WI38 (cell line): Measurements from ENCODE around the gene MEF2C.

Source experiments
- H3K4me3 ChIP-seq: 2 replicates; pipeline ENCODE4 v1.5.1; 2011; ENCODE audit warnings: low read depth, mild to moderate bottlenecking, control low read depth, low read length
- TF ChIP-seq, protein P1 (sequence below): IDR thresholded peaks from 2 replicates; pipeline ENCODE4 v1.5.1; 2012; ENCODE audit warnings: low read depth, mild to moderate bottlenecking, control low read depth, low read length

MEF2C gene

DNA sequence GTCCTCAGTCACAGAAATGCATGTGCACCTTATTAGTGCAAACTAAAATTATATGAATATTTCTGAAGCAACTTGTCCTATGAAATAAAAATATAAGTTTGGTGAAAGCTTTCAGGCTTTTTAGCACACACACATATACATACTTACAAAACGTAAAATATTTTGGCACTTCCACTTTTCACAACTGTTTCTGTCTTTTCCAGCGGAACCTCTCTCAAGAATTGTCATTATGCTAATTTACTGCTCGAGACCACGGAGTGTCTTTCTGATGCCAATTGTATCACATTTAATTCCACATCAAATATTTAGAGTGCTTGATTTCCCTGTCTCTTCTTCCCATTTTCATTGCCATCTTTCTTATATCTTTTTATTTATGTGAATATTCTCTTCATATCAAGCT is 100.4 kb downstream of the MEF2C start:
- TF ChIP-seq, protein P1, sequence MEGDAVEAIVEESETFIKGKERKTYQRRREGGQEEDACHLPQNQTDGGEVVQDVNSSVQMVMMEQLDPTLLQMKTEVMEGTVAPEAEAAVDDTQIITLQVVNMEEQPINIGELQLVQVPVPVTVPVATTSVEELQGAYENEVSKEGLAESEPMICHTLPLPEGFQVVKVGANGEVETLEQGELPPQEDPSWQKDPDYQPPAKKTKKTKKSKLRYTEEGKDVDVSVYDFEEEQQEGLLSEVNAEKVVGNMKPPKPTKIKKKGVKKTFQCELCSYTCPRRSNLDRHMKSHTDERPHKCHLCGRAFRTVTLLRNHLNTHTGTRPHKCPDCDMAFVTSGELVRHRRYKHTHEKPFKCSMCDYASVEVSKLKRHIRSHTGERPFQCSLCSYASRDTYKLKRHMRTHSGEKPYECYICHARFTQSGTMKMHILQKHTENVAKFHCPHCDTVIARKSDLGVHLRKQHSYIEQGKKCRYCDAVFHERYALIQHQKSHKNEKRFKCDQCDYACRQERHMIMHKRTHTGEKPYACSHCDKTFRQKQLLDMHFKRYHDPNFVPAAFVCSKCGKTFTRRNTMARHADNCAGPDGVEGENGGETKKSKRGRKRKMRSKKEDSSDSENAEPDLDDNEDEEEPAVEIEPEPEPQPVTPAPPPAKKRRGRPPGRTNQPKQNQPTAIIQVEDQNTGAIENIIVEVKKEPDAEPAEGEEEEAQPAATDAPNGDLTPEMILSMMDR, result no peak
- no peak overlapping the region for H3K4me3 ChIP-seq

DNA sequence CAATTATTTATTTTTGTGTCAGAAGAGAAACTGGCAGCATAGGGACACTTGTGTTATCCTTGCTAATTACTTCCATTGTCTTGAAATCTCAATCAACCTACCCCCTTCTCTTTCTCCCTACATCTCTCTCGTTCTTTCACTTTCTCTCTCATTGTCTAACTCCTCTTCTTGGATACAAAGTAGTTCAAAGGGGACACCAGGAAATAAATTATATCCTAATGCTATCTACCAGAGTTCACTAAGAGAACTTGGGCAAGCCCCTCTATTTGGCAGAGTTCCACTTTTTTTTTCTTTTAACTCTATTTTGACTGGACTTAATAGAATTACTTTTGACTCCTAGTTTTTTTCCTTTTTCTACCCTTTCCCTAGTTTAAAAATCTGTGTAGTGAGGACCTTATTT is 102.2 kb downstream of the MEF2C start:
- TF ChIP-seq, protein P1, result no peak
- H3K4me3 ChIP-seq, result no peak overlapping the region

DNA sequence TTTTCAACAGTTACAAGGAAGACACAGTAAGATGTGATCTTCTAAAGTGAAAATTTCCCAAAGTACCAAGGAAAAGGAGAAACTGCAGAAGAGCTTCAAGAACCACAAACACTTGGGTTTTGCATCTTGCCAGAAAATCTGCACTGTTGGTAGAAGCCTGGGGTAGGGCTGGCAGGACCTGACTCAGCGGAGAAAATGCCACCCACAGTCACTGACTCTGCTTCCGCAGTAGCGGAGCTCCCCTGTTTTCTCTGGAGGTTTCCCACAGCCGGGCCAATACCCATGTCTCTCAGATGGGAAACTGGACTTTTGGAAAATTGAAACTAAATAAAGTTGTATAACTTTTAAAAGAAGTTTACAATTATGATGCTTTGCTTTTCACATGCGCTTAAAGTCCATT is 104.2 kb downstream of the MEF2C start:
- H3K4me3 ChIP-seq, result no peak overlapping the region
- TF ChIP-seq, protein P1, result no peak

DNA sequence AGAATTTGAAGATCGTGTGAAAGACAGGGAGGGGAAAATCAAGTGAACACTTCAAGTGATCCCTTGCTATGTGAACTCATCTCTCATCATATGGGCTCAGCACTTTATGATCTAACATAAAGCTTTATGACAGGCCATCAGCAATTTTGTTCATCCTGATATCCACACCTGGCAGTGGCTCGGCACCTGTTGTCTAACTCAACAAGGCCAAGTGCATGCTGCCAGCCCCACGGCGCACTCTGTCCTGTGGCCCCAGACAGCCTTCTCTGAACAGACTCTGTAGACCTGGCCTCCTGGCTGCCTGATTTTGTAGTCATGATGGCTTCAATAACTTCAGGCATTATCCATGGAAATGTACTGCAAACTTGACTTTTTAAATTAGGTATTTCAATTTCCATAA is 106.3 kb downstream of the MEF2C start:
- H3K4me3 ChIP-seq, result no peak overlapping the region
- TF ChIP-seq, protein P1, result no peak

DNA sequence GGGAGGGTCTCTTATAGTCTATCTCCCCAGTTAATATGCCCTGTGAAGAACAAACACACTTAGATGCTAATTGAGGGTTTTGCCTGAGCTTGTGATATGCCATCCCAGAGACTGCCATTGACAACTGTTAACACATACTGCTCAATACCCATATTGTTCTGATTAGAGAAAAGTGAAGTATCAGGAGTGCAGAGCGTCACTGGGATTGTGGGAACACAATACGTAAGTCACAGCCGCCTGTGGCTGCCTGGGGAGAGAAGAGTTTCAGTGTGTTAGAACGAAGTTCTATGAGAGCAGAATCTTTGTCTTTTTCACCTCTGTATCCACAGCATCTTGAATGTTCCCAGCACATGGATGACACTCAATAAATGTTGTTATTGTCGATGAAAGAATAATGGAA is 110.2 kb downstream of the MEF2C start:
- no peak overlapping the region for H3K4me3 ChIP-seq
- TF ChIP-seq, protein P1, result no peak

DNA sequence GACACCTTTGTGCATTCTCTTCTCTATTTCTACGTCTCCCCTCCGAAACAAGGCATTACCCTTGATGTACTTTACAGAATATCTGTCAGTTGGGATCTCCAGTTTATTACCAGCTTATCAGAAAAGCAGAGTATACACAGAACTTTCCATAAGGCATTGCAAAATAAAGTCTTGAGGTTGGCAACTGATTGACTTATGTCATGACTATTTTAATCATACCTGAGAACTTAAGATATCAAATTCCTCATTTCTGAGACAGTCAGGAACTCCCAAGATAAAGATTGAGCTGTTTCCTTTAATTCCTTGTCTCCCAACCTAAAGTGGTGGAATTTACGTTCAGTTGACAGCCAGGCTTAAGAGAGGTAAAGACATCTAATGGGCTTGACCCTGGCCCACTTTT is 110.9 kb downstream of the MEF2C start:
- TF ChIP-seq, protein P1, result no peak
- H3K4me3 ChIP-seq, result no peak overlapping the region

DNA sequence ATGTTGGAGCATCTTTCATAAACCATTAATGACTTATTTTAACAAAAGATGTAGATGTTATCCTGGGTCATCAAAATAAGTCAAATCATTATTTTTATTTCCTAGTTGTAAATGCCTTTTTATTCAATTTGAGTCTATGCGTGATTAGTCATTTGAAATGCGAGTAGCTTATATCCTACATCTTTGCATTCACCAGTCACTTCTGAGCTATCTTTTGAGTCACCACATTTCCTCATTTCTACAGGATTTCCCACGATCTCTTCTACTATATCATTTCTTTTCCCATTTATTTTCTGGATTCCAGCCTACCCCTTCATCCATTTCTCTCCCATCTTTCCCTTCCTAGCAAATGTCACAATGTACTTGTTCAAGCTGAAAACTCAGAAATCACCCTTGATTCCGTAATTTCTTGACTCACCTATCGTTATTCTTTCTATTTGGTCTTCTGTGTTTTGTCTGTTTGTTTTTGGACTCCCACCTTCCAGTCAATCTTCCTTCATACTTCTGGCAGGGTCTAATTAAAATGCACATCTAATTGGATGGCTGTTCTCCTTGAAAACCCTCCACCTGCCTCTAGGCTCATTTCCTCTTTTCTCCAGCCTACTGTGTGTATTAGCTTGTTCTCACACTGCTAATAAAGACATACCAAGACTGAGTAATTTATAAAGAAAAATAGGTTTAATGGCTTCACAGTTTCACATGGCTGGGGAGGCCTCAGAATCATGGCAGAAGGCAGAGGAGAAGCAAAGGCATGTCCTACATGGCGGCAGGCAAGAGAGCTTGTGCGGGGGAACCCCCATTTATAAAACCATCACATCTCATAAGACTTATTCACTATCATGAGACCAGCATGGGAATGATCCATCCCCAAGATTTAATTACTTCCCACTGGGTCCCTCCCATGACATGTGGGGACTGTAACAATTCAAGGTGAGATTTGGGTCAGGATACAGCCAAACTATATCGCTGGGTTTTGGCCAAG is 112.4 kb downstream of the MEF2C start:
- TF ChIP-seq, protein P1, result no peak
- H3K4me3 ChIP-seq, result no peak overlapping the region
